RWPE2 (cell line): ENCODE measurements around the gene RAB3IL1.

Source experiments
- ATAC-seq: fragments of 200-7000 bp; cut with Tn5 transposase; 3 replicates; pipeline ENCODE4 v1.9.1; 2021; ENCODE audit warnings: low read depth
- DNase-seq: peaks from one replicate; pipeline ENCODE4 v3.0.0-alpha.2; 2020; ENCODE audit warnings: low spot score
- H3K27ac ChIP-seq: fragments of 450-650 bp; 2 replicates; pipeline ENCODE4 v1.5.1; 2017; ENCODE audit warnings: mild to moderate bottlenecking; ENCODE audit not compliant: poor library complexity, severe bottlenecking
- H3K27me3 ChIP-seq: fragments of 250-450 bp; sonication (Bioruptor Pico); 2 replicates; pipeline ENCODE4 v1.5.1; 2021; ENCODE audit warnings: mild to moderate bottlenecking, moderate library complexity; ENCODE audit not compliant: insufficient read depth, poor library complexity, severe bottlenecking
- H3K36me3 ChIP-seq: fragments of 250-450 bp; sonication (Bioruptor Pico); 2 replicates; pipeline ENCODE4 v1.5.1; 2020; ENCODE audit warnings: low read depth, mild to moderate bottlenecking, moderate library complexity
- H3K4me1 ChIP-seq: fragments of 250-450 bp; sonication (Bioruptor Pico); 2 replicates; pipeline ENCODE4 v1.5.1; 2021; ENCODE audit warnings: mild to moderate bottlenecking, moderate library complexity; ENCODE audit not compliant: insufficient read depth, poor library complexity, severe bottlenecking
- H3K4me3 ChIP-seq: fragments of 250-450 bp; sonication (Bioruptor Pico); 2 replicates; pipeline ENCODE4 v1.5.1; 2021; ENCODE audit warnings: mild to moderate bottlenecking, moderate library complexity; ENCODE audit not compliant: severe bottlenecking
- H3K9me3 ChIP-seq: fragments of 250-450 bp; sonication (Bioruptor Pico); 2 replicates; pipeline ENCODE4 v1.5.1; 2021; ENCODE audit warnings: mild to moderate bottlenecking, moderate library complexity; ENCODE audit not compliant: severe bottlenecking
- CTCF ChIP-seq: fragments of 450-650 bp; IDR thresholded peaks from one replicate; pipeline ENCODE4 v1.5.1; 2017; ENCODE audit warnings: mild to moderate bottlenecking, moderate library complexity; ENCODE audit not compliant: poor library complexity, severe bottlenecking

The RAB3IL1 gene

GRCh38 chr11:61900251-61900650, 17.1 kb downstream of the RAB3IL1 start:
- ATAC-seq (no peak), DNase-seq (no peak)
- no peaks in the 10 kb centered on the region for H3K27me3 ChIP-seq
- no peak for TF ChIP-seq CTCF
- H3K36me3 ChIP-seq = no peaks in the 10 kb centered on the region
- H3K4me1 ChIP-seq = no peaks in the 10 kb centered on the region
- H3K27ac ChIP-seq = no peak overlapping the region
- no peaks in the 10 kb centered on the region for H3K9me3 ChIP-seq
- H3K4me3 ChIP-seq = no peak overlapping the region

DNA sequence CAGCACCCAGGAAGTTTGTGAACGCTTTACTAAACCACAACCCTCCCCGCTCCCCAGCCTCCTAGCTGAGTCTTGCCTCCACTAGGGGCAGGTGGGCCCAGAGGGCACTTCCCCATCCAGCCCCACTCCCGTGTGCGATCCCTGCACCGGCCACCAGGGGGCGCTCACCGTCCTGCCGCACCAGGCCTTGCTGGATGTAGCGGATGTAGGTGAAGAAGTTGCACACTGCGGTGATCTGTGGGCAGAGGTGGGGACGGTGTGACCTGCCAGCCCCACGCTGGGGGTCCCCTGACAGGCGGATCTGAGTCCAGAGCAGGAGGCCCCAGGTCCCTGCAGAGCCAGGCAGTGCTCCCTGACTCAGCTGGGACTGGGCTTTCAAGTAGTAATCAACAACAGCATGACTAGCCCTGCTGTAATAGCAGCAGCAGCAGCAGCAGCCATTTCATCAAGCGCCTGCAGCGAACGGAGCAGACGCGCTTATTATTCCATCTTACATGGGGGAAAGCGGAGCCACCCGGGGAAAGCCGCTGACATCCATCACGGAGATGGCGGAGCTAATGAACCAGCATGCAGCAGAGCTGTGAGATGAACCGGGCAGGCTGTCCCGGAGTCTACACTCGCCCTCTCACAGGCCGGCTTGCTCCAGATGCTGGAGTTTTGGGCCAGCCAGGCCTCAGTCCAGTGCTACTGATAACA, 18.1 kb downstream of the RAB3IL1 start:
- peak; percentile 84 for ATAC-seq
- no peak for DNase-seq

GRCh38 chr11:61898247-61898582, 19.2 kb downstream of the RAB3IL1 start:
- Histone ChIP-seq H3K27me3 (no peaks in the 10 kb centered on the region), H3K36me3 (no peaks in the 10 kb centered on the region), H3K4me1 (no peaks in the 10 kb centered on the region), H3K4me3 (no peak overlapping the region), H3K27ac (no peak overlapping the region), H3K9me3 (no peaks in the 10 kb centered on the region)
- DNase-seq = no peak
- no peak for ATAC-seq
- no peak for TF ChIP-seq CTCF

More for the DNA sequence above, 18.1 kb downstream of the RAB3IL1 start:
- H3K27me3 ChIP-seq = no peaks in the 10 kb centered on the region
- H3K27ac ChIP-seq = no peak overlapping the region
- no peaks in the 10 kb centered on the region for H3K9me3 ChIP-seq
- no peaks in the 10 kb centered on the region for H3K4me1 ChIP-seq
- no peaks in the 10 kb centered on the region for H3K36me3 ChIP-seq
- peak; percentile 96 for TF ChIP-seq CTCF
- H3K4me3 ChIP-seq = no peak overlapping the region

DNA sequence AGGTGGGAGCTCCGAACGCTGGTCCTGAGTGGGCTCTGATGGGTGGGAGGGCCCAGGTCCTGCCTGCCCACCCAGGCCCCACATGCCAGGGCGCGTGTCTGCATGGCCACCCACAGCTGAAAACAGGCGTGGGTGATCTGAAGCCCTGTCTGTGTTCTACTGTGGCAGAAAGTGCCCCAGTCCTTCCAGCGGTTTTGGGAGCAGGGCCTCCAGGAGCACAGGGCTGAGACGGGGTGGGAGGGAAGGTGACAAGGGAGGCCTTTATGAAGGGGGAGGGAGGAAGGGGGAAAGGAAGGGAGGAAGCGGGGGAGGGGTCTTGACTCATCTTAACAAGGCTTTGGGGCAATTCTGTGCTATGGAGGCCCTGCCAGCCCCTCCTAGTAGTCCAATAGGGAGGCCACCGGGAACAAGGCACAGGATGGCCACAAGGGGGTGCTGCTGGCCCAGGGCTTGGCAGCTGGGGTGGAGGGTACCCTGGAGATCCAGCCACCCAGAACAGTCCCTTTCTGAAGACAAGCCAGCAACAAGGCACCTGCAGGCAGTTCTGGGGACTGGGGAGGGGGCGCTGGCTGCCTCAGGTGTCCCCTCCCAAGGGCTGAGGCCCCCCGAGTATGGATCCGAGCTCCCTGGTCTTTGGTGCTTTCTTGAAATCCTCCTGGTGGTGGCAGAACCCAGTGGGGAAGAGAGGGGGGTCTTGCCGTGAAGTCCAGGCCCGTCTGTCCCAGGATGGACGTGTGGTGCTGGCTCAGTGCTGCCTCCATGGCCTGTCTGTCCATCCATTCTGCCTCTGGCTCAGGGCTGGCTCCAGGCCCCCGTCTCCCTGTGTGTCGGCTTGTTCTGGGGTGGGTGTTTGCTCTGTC, 19.7 kb downstream of the RAB3IL1 start:
- no peaks in the 10 kb centered on the region for H3K27me3 ChIP-seq
- H3K4me3 ChIP-seq = no peak overlapping the region
- H3K36me3 ChIP-seq = no peaks in the 10 kb centered on the region
- no peaks in the 10 kb centered on the region for H3K4me1 ChIP-seq
- TF ChIP-seq CTCF = peak; percentile 69
- H3K9me3 ChIP-seq = no peaks in the 10 kb centered on the region
- DNase-seq (no peak), ATAC-seq (peak; percentile 33; the same call in 1 of the 3 replicates)
- H3K27ac ChIP-seq = no peak overlapping the region
